ENCODE measurements around the gene AKT1. TPM values are rescaled to one million over a fixed set of nuclear protein-coding genes. Genes with fewer than 3 reads are reported as not detected.

The AKT1 gene
- total RNA-seq, 4 donors from 2014 or later, result 134 to 283 (median 143) TPM

DNA sequence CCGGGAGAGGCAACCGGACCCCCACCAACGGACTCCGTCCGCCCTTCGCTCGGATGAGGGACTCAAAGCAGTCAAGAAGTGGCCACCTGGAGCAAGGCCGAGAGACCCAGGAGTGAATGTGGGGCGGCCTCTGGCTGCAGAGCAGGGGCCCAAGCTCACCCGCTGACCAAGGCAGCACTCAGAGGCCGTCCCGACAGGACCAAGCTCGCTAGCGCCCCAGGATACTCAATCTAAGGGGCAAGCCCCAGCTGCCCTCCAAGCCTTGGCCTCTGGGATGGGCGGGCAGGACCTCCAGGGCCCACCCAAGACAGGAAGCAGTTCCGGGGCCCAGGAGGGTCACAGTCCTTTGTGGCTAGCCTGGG, 936 bp downstream of the AKT1 start:
- H3K4me1 ChIP-seq, result peaks cover 3 to 89% (median 34%) of the 10 kb centered on the region in 3 donors
- no peak for TF ChIP-seq EP300 (IDR thresholded peaks at IDR 0.05)
- TF ChIP-seq, protein P1, sequence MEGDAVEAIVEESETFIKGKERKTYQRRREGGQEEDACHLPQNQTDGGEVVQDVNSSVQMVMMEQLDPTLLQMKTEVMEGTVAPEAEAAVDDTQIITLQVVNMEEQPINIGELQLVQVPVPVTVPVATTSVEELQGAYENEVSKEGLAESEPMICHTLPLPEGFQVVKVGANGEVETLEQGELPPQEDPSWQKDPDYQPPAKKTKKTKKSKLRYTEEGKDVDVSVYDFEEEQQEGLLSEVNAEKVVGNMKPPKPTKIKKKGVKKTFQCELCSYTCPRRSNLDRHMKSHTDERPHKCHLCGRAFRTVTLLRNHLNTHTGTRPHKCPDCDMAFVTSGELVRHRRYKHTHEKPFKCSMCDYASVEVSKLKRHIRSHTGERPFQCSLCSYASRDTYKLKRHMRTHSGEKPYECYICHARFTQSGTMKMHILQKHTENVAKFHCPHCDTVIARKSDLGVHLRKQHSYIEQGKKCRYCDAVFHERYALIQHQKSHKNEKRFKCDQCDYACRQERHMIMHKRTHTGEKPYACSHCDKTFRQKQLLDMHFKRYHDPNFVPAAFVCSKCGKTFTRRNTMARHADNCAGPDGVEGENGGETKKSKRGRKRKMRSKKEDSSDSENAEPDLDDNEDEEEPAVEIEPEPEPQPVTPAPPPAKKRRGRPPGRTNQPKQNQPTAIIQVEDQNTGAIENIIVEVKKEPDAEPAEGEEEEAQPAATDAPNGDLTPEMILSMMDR (IDR thresholded peaks at IDR 0.05), result peak in 1 of 4 experiments; percentile 24
- 0% methylated on average over 3 of the region's 16 CpGs; no CpG with 5 or more reads in 1 of the 2 donors for WGBS, 2 donors (ENCODE audit: low coverage in 1 of 2)
- H3K36me3 ChIP-seq, result peaks cover 0 to 32% of the 10 kb centered on the region in 2 donors
- no peaks in the 10 kb centered on the region for H3K27me3 ChIP-seq
- H3K9me3 ChIP-seq, result no peaks in the 10 kb centered on the region
- ATAC-seq, result no peak
- H3K4me3 ChIP-seq, result peak overlapping the region; percentile 87 to 92
- H3K27ac ChIP-seq, result peak overlapping the region; percentile 34 to 89 (median 82)

DNA sequence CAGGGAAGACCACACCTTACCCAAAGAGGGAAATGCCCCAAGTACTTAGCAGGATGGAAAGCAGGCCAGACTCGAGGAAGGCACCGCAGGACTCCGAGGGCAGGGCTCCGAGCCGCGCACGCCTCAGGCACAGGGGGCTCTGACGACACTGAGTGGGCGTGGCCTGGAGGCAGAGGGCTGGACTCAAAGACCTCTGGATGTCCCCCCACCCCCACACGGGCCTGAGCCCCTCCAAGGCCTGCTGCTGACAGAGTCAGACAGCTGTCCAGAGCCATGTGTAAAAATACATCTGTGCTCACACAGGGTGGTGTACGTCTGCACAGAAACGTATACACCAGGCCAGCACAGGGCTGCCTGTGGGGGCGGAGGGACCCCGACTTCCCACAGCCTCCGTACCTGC, 1.4 kb downstream of the AKT1 start:
- H3K27me3 ChIP-seq, result no peaks in the 10 kb centered on the region
- H3K36me3 ChIP-seq, result peaks cover 0 to 37% of the 10 kb centered on the region in 2 donors
- no peaks in the 10 kb centered on the region for H3K9me3 ChIP-seq
- H3K27ac ChIP-seq, result peak overlapping the region in 2 of 4 donors; percentile 79 to 84
- TF ChIP-seq, protein P1 (IDR thresholded peaks at IDR 0.05), result no peak
- TF ChIP-seq EP300 (IDR thresholded peaks at IDR 0.05), result no peak
- TF ChIP-seq POLR2AphosphoS5 (IDR thresholded peaks at IDR 0.05), result no peak
- no peak for TF ChIP-seq POLR2A (IDR thresholded peaks at IDR 0.05)
- H3K4me3 ChIP-seq, result peak overlapping the region; percentile 87 to 92
- ATAC-seq, result no peak
- WGBS, 2 donors (ENCODE audit: low coverage in 1 of 2), result 4 to 14% methylated on average over 4 to 12 of the region's 15 CpGs
- peaks cover 3 to 89% (median 32%) of the 10 kb centered on the region in 3 donors for H3K4me1 ChIP-seq

DNA sequence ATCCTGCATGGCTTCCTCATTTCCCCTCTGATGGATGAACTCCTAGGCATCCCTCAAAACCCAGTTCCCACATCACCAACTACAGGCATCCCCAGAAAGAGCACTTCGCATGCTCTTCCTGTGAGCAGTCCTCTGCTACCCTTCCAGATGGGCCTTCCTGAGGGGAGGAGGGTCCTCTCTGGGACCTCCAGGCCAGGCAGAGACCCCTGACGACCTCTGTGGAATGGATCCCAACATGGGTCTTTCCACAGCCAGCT, 1.9 kb downstream of the AKT1 start:
- no peak for TF ChIP-seq POLR2AphosphoS5 (IDR thresholded peaks at IDR 0.05)
- TF ChIP-seq EP300 (IDR thresholded peaks at IDR 0.05), result no peak
- TF ChIP-seq, protein P1 (IDR thresholded peaks at IDR 0.05), result no peak
- TF ChIP-seq POLR2A (IDR thresholded peaks at IDR 0.05), result no peak
- H3K4me1 ChIP-seq, result peaks cover 3 to 90% (median 32%) of the 10 kb centered on the region in 3 donors
- peaks cover 0 to 41% of the 10 kb centered on the region in 2 donors for H3K36me3 ChIP-seq
- peak overlapping the region in 1 of 2 donors; percentile 92 for H3K4me3 ChIP-seq
- H3K27ac ChIP-seq, result peak overlapping the region in 1 of 4 donors; percentile 84
- H3K27me3 ChIP-seq, result no peaks in the 10 kb centered on the region
- WGBS, 2 donors (ENCODE audit: low coverage in 1 of 2), result 86% methylated on average over 1 of the region's 2 CpGs; no CpG with 5 or more reads in 1 of the 2 donors
- no peak for ATAC-seq
- H3K9me3 ChIP-seq, result no peaks in the 10 kb centered on the region

DNA sequence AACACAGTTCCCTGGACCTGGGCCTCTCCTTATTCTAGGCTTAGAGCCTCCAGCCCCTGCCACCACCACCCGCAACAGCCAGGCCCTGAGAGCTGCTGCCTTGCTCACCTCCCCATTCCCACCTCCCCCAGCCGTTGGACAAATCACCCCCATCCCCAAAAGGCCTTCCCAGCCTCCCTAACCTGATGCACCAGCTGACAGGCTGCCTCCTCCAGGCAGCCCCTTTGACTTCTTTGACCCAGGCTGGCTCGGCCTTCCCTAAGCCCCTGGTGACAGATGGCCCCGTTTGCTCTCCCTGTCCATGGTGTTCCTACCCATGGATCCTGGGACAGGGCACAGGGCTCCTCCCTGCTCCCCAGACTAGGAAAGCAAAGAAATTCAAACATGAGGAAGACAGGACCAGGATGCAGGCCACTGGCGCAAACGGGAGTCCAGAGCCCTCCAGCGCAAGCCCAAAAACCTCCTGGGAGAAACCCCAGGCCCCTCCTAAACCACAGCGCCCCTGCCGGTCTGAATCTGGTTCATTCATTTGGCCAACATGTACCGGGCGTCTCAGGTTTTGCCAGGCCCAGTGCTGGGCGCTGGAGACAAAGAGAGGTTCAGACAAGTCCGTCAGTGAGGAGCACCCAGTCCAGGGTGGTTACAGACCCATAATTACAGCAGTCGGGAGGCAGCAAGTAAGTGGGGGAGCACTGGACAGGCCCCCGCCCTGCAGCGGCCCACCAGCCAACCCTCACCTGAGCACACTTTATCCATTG, 2.4 kb downstream of the AKT1 start:
- no peak for ATAC-seq
- peak overlapping the region in 1 of 2 donors; percentile 92 for H3K4me3 ChIP-seq
- peak overlapping the region in 1 of 4 donors; percentile 84 for H3K27ac ChIP-seq
- H3K27me3 ChIP-seq, result no peaks in the 10 kb centered on the region
- H3K4me1 ChIP-seq, result peaks cover 3 to 91% (median 32%) of the 10 kb centered on the region in 3 donors
- no peaks in the 10 kb centered on the region for H3K9me3 ChIP-seq
- 58% methylated on average over 2 of the region's 16 CpGs; no CpG with 5 or more reads in 1 of the 2 donors for WGBS, 2 donors (ENCODE audit: low coverage in 1 of 2)
- peaks cover 0 to 46% of the 10 kb centered on the region in 2 donors for H3K36me3 ChIP-seq
- no peak for TF ChIP-seq EP300 (IDR thresholded peaks at IDR 0.05)
- no peak for TF ChIP-seq POLR2AphosphoS5 (IDR thresholded peaks at IDR 0.05)
- no peak for TF ChIP-seq POLR2A (IDR thresholded peaks at IDR 0.05)
- TF ChIP-seq, protein P1 (IDR thresholded peaks at IDR 0.05), result no peak

Data from gastroesophageal sphincter (tissue), 4 donors.